Measurements from ENCODE around the gene CLEC11A. TPM values are rescaled to one million over a fixed set of nuclear protein-coding genes. Genes with fewer than 3 reads are reported as not detected.
"Not testable (repeated sequence)": the region's sequence is repeated elsewhere in the genome, so short reads cannot be mapped to it uniquely, and the experiment has no call there.

Gene CLEC11A
- total RNA-seq, 5 donors from 2014 or later (not counting 1 experiment from before 2014, with no cell fraction given) = 1.4 to 5.0 (median 3.7) TPM

DNA sequence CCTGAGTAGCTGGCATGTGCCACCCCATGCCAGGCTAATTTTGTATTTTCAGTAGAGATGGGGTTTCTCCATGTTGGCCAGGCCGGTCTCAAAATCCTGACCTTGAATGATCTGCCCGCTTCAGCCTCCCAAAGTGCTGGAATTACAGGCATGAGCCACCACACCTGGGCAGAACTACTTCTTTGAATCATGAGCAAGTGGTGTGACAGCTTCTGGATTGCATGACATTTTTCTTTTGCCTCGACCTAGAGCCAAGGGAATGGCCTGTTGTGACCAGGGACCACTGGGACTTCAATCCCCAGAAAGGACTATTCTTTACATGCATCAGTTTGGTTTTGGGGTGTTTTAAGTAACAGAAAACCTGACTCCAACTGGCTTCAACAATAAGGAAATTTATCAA is 49.7 kb downstream of the CLEC11A start:
- H3K27me3 Mint-ChIP-seq = peaks cover 43% of the 10 kb centered on the region in 2 donors

DNA sequence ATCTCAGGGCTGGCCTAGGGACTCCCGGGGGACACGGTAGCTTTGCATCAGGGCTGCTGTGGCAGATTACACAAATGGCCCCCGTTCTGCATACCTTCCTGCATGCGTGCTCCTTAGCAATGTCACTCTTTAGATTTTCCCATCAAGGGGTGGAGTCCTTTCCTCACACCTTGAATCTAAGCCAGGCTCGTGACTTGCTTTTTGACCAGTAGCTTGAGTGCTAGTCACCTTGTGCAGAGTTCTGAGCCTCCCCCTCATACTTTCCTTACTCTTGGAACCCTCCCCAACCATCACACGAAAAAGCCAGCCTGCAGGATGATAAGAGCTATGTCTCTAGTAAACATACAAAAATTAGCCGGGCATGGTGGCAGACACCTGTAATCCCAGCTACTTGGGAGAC is 50.3 kb downstream of the CLEC11A start:
- H3K27me3 ChIP-seq (replicated peaks in 1 of 2; ENCODE audit: control insufficient read depth in 2 of 2, extremely low read depth in 1 of 2, insufficient read depth in 2 of 2, low read length in 1 of 2) = peaks cover 0 to 56% of the 10 kb centered on the region in 2 experiments
- H3K36me3 ChIP-seq (ENCODE audit: control insufficient read depth in 2 of 2, extremely low read depth in 1 of 2, insufficient read depth in 1 of 2, low read length in 1 of 2); H3K4me3 ChIP-seq (ENCODE audit: control insufficient read depth in 1 of 2, extremely low read depth in 1 of 2, low read length in 1 of 2); DNase-seq; H3K4me1 ChIP-seq (ENCODE audit: control insufficient read depth in 1 of 2, extremely low read depth in 1 of 2, insufficient read depth in 2 of 2, low read length in 2 of 2); H3K9me3 ChIP-seq; POLR2A ChIA-PET; H3K27ac Mint-ChIP-seq; H3K36me3 Mint-ChIP-seq; H3K9me3 Mint-ChIP-seq; CTCF ChIA-PET; ATAC-seq (replicated peaks in 1 of 4); H3K27ac ChIP-seq (ENCODE audit: low read length); H3K4me3 Mint-ChIP-seq: not testable (repeated sequence)
- H3K4me1 Mint-ChIP-seq = peaks cover 3 to 11% (median 6%) of the 10 kb centered on the region in 3 donors
- peaks cover 44 to 48% of the 10 kb centered on the region in 2 donors for H3K27me3 Mint-ChIP-seq
- WGBS (ENCODE audit: insufficient coverage) = 70% methylated on average over 3 of the region's 7 CpGs

More for the DNA sequence above, 49.7 kb downstream of the CLEC11A start:
- 90% methylated on average over 2 of the region's 3 CpGs for WGBS (ENCODE audit: insufficient coverage)
- H3K36me3 Mint-ChIP-seq; H3K27ac ChIP-seq (ENCODE audit: low read length); H3K4me3 Mint-ChIP-seq; DNase-seq; H3K9me3 ChIP-seq; H3K4me3 ChIP-seq (ENCODE audit: control insufficient read depth in 1 of 2, extremely low read depth in 1 of 2, low read length in 1 of 2); H3K27ac Mint-ChIP-seq; H3K4me1 ChIP-seq (ENCODE audit: control insufficient read depth in 1 of 2, extremely low read depth in 1 of 2, insufficient read depth in 2 of 2, low read length in 2 of 2); CTCF ChIA-PET; H3K36me3 ChIP-seq (ENCODE audit: control insufficient read depth in 2 of 2, extremely low read depth in 1 of 2, insufficient read depth in 1 of 2, low read length in 1 of 2); POLR2A ChIA-PET; H3K4me1 Mint-ChIP-seq; ATAC-seq (replicated peaks in 1 of 4); H3K9me3 Mint-ChIP-seq: not testable (repeated sequence)
- H3K27me3 ChIP-seq (replicated peaks in 1 of 2; ENCODE audit: control insufficient read depth in 2 of 2, extremely low read depth in 1 of 2, insufficient read depth in 2 of 2, low read length in 1 of 2) = peaks cover 0 to 50% of the 10 kb centered on the region in 2 experiments

Other genes starting within 250 kb of the CLEC11A start
- gene EMC10, start 246.9 kb upstream of the CLEC11A start, total RNA-seq = 10 to 100 TPM; 83.7 to 98.1 (median 89.7) TPM
- 1 to 10 TPM in 1 of 5 donors, under 1 TPM in 3, not detected in 1; 0.60 to 1.2 (median 0.67) TPM for gene GARIN5A, start 246.5 kb upstream of the CLEC11A start, total RNA-seq
- gene JOSD2, start 212.2 kb upstream of the CLEC11A start, total RNA-seq = 10 to 100 TPM; 15.4 to 45.7 (median 40.6) TPM
- not detected for gene ASPDH, start 209.5 kb upstream of the CLEC11A start, total RNA-seq
- not detected for gene LRRC4B, start 154.9 kb upstream of the CLEC11A start, total RNA-seq
- under 1 TPM in 3 of 5 donors, not detected in 2; 0.41 to 0.68 (median 0.57) TPM for gene SYT3, start 83.5 kb upstream of the CLEC11A start, total RNA-seq
- 1 to 10 TPM in 1 of 5 donors, not detected in 4; 1.5 TPM for gene C19orf81, start 73.9 kb upstream of the CLEC11A start, total RNA-seq
- 1 to 10 TPM in 2 of 5 donors, under 1 TPM in 3; 0.06 to 3.3 (median 0.36) TPM for gene SHANK1, start 3.6 kb upstream of the CLEC11A start, total RNA-seq
- gene GPR32, start 47.1 kb downstream of the CLEC11A start, total RNA-seq = not detected
- not detected for gene ACP4, start 67.1 kb downstream of the CLEC11A start, total RNA-seq
- under 1 TPM in 3 of 5 donors, not detected in 2; 0.59 to 0.96 (median 0.60) TPM for gene KLK1, start 100.4 kb downstream of the CLEC11A start, total RNA-seq
- not detected for gene KLK15, start 110.2 kb downstream of the CLEC11A start, total RNA-seq
- not detected for gene KLK3, start 131.6 kb downstream of the CLEC11A start, total RNA-seq
- gene KLK2, start 150.1 kb downstream of the CLEC11A start, total RNA-seq = not detected
- not detected for gene KLK4, start 188.0 kb downstream of the CLEC11A start, total RNA-seq
- not detected for gene KLK5, start 229.7 kb downstream of the CLEC11A start, total RNA-seq
- gene KLK6, start 246.2 kb downstream of the CLEC11A start, total RNA-seq = not detected

All from T-cell (primary cell).